Transverse colon (tissue), 4 donors: Measurements from ENCODE around the gene AGAP1. TPM values are rescaled to one million over a fixed set of nuclear protein-coding genes. Genes with fewer than 3 reads are reported as not detected.

Experiments used
- DNase-seq: peaks from one replicate; pipeline ENCODE4 v3.0.0-alpha.2; 2019
- H3K27ac ChIP-seq, 4 donors: fragments of 200-600 bp; sonication (generic); 2 replicates each; pipeline ENCODE4 v1.5.1; 2016 to 2018; ENCODE audit warnings: inconsistent platforms in 4 of 4
- H3K27me3 ChIP-seq: fragments of 200-600 bp; sonication (generic); 2 replicates; pipeline ENCODE4 v1.5.1; 2017; ENCODE audit warnings: inconsistent platforms
- H3K36me3 ChIP-seq, 4 donors: fragments of 200-600 bp; sonication (generic); 2 replicates each; pipeline ENCODE4 v1.5.1; 2017 to 2019; ENCODE audit warnings: inconsistent platforms in 4 of 4
- H3K4me1 ChIP-seq, 4 donors: fragments of 200-600 bp; sonication (generic); 2 replicates each; pipeline ENCODE4 v1.5.1; 2017 to 2020; ENCODE audit warnings: inconsistent platforms in 4 of 4
- H3K4me3 ChIP-seq, 4 donors: fragments of 200-600 bp; sonication (generic); 1 replicate in 1 of 4; 2 replicates in 3 of 4; pipeline versions ENCODE4 v1.5.1 to v1.6.1; 2017 to 2019; ENCODE audit warnings: inconsistent platforms in 4 of 4
- H3K9me3 ChIP-seq, 2 donors: fragments of 200-600 bp; sonication (generic); 2 replicates each; pipeline ENCODE4 v1.5.1; 2017 to 2019; ENCODE audit warnings: inconsistent platforms in 2 of 2
- EP300 ChIP-seq: sonication (generic); formaldehyde crosslinking; IDR thresholded peaks from one replicate; pipeline ENCODE4 v1.6.1; 2017; ENCODE audit warnings: antibody characterized with exemption, low read depth
- POLR2A ChIP-seq: fragments of 450-650 bp; IDR thresholded peaks from one replicate; pipeline ENCODE4 v1.6.1; 2016; ENCODE audit warnings: antibody characterized with exemption, mild to moderate bottlenecking, moderate library complexity
- POLR2AphosphoS5 ChIP-seq, 3 donors: sonication (generic); formaldehyde crosslinking; IDR thresholded peaks; one replicate each; pipeline ENCODE4 v1.6.1; 2016; ENCODE audit warnings: antibody characterized with exemption in 3 of 3
- WGBS, 2 donors: methylation state at CpG; one replicate each; pipeline ENCODE4 v1.1.5; 2018; ENCODE audit warnings: low coverage in 1 of 2; 5-methylcytosine and 5-hydroxymethylcytosine counted together
- in situ Hi-C, 4 donors: fragments of 200-750 bp; cut with MboI; loops; one replicate each; pipeline versions ENCODE4 v1.15.0 to v1.15.1; 2017; ENCODE audit warnings: low sequenced_read_pairs in 3 of 4, low pct_ligation_motif_present in 1 of 4, low pct_unique_long_range_greater_than_20kb in 1 of 4
- intact Hi-C: fragments of 100-400 bp; cut with DNase I; formaldehyde crosslinking; loops from one replicate; pipeline ENCODE4 v1.15.1; 2023; ENCODE audit warnings: low total_unique reads
- total RNA-seq, 4 donors: library from RNA; depleted of rRNA; stranded (reverse); fragments of >200 nt; gene quantifications; one replicate each; pipeline ENCODE4 v1.1.0, GENCODE V29; 2016
- TF ChIP-seq, protein P1 (sequence below), 5 experiments: fragments of 200-600 bp in 3 of 5; fragments of 450-650 bp in 2 of 5; sonication (generic) in 3 of 5; IDR thresholded peaks; 1 replicate in 2 of 5; 2 replicates in 3 of 5; pipeline ENCODE4 v1.5.1; 2016 to 2017; ENCODE audit warnings: antibody characterized with exemption in 5 of 5, inconsistent platforms in 3 of 5, mild to moderate bottlenecking in 2 of 5, moderate library complexity in 1 of 5

Gene AGAP1
- total RNA-seq, 4 donors from 2014 or later = 56.1 to 96.9 (median 71.2) TPM

DNA sequence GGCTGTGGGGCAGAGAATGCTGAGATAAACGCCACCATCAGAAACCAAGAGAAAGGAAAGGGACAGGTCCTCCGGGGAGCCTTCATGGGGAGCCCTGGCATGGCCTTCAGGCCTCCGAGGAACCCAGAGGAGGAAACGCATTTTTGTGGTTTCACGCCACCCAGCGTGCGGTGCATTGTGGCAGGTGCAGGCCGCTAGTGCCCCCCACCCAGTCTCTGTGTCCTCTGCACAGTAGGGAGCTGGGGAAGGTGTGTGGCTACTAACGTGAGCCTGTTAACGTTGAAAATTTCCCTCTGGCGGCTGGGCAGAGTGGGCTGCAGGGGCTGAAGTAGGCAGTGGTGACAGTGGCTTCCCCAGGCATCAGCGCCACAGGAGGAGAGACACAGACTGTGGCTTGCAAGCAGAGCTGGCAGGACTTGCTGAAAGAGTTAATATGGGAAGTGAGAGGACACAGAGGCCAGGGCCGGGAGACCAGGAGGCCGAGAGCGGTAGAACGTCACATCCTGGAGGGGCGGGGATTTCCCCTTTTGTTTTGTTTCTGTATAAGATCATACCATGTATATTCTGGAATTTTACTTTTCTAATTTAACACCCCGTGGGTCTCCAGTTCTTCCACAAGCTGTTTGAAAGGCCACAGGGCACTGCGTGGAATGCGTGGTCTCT lies 507.5 kb downstream of the AGAP1 start:
- no peak for DNase-seq
- intact Hi-C loops = no loop called here
- WGBS, 2 donors = 68 to 81% methylated on average over 8 to 20 of the region's 20 CpGs
- Histone ChIP-seq H3K4me3 (no peak overlapping the region), H3K27me3 (no peaks in the 10 kb centered on the region), H3K27ac (no peak overlapping the region), H3K4me1 (no peaks in the 10 kb centered on the region), H3K36me3 (no peaks in the 10 kb centered on the region), H3K9me3 (no peaks in the 10 kb centered on the region)
- no peak for TF ChIP-seq POLR2A
- TF ChIP-seq, protein P1, sequence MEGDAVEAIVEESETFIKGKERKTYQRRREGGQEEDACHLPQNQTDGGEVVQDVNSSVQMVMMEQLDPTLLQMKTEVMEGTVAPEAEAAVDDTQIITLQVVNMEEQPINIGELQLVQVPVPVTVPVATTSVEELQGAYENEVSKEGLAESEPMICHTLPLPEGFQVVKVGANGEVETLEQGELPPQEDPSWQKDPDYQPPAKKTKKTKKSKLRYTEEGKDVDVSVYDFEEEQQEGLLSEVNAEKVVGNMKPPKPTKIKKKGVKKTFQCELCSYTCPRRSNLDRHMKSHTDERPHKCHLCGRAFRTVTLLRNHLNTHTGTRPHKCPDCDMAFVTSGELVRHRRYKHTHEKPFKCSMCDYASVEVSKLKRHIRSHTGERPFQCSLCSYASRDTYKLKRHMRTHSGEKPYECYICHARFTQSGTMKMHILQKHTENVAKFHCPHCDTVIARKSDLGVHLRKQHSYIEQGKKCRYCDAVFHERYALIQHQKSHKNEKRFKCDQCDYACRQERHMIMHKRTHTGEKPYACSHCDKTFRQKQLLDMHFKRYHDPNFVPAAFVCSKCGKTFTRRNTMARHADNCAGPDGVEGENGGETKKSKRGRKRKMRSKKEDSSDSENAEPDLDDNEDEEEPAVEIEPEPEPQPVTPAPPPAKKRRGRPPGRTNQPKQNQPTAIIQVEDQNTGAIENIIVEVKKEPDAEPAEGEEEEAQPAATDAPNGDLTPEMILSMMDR (IDR thresholded peaks at IDR 0.05) = no peak
- no peak for TF ChIP-seq POLR2AphosphoS5 (IDR thresholded peaks at IDR 0.05)
- TF ChIP-seq EP300 = no peak
- in situ Hi-C loops = no loop called here

DNA sequence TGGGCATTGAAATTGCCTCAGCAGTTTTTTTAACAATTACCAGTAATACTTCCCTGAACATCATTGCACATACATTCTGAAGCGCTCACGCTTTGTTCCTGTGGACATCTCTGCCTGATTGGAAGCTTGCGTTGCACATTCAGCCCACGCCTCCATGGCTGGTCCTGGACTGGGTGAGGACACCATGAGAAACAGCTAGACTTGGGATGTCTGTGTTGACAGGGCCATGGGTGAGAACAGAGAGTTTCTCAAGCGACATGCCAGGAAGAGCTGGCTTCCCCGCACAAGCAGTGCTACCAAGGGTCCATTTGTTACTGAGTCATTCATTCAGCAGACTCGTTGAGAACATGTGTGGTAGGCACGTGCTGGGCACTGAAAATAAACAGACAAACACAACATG lies 508.0 kb downstream of the AGAP1 start:
- no peak overlapping the region for H3K4me3 ChIP-seq
- no peaks in the 10 kb centered on the region for H3K4me1 ChIP-seq
- TF ChIP-seq, protein P1 (IDR thresholded peaks at IDR 0.05) = no peak
- TF ChIP-seq POLR2A (no peak), EP300 (no peak), POLR2AphosphoS5 (IDR thresholded peaks at IDR 0.05) (no peak)
- 83 to 91% methylated on average over 3 to 8 of the region's 8 CpGs for WGBS, 2 donors
- in situ Hi-C loops = no loop called here
- no peaks in the 10 kb centered on the region for H3K36me3 ChIP-seq
- no peak overlapping the region for H3K27ac ChIP-seq
- intact Hi-C loops = no loop called here
- H3K27me3 ChIP-seq = no peaks in the 10 kb centered on the region
- H3K9me3 ChIP-seq = no peaks in the 10 kb centered on the region
- DNase-seq = no peak

DNA sequence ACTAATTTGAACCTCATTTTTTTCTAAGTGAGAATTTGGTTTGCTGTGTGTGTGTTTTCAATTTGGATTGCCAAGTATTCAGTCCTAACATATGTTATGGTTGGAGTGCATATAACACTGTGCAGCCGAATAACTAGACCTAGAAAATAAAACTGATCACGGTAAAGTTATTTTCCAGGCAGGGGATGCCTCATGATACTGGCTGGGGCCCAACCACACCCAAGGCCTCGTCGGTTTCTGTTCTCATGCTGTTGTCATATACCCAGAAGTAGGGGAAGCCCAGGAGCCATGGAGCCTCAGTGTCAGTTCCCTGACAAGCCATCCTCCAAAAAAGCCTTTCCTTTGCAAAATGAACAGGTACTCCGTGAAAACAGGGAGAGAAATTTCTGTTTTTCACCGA lies 514.2 kb downstream of the AGAP1 start:
- TF ChIP-seq, protein P1 (IDR thresholded peaks at IDR 0.05) = no peak
- TF ChIP-seq POLR2A (no peak), EP300 (no peak), POLR2AphosphoS5 (IDR thresholded peaks at IDR 0.05) (no peak)
- DNase-seq = no peak
- Histone ChIP-seq H3K36me3 (no peaks in the 10 kb centered on the region), H3K4me1 (no peaks in the 10 kb centered on the region), H3K27ac (no peak overlapping the region), H3K4me3 (no peak overlapping the region), H3K27me3 (no peaks in the 10 kb centered on the region), H3K9me3 (no peaks in the 10 kb centered on the region)
- 86 to 92% methylated on average over 3 to 6 of the region's 6 CpGs for WGBS, 2 donors
- intact Hi-C loops (no loop called here), in situ Hi-C loops (no loop called here)

DNA sequence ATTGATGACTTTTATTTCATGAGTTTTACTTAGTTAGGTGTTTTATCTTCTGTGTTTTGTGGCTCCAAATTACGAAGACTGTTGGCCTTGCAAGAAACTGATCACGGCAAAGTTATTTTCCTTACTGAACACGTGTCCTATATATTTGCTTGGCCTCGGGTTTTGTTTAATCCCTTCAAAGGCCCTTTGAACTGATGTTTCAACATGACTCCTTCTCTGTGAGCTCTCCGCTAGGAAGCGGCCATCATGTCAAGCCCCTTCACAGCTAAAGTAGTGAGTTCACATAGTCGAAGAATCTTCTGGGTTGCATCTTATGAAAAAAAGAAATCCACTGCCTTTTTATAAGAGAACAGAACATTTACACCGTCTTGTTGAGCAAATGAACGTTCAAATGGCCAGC lies 515.0 kb downstream of the AGAP1 start:
- WGBS, 2 donors = 87 to 88% methylated on average over 6 to 9 of the region's 9 CpGs
- Histone ChIP-seq H3K36me3 (no peaks in the 10 kb centered on the region), H3K27me3 (no peaks in the 10 kb centered on the region), H3K4me1 (no peaks in the 10 kb centered on the region), H3K27ac (no peak overlapping the region), H3K4me3 (no peak overlapping the region), H3K9me3 (no peaks in the 10 kb centered on the region)
- no peak for DNase-seq
- TF ChIP-seq POLR2A (no peak), EP300 (no peak), POLR2AphosphoS5 (IDR thresholded peaks at IDR 0.05) (no peak)
- TF ChIP-seq, protein P1 (IDR thresholded peaks at IDR 0.05) = no peak
- in situ Hi-C loops (no loop called here), intact Hi-C loops (no loop called here)
